NCI-H128 (cell line): ENCODE measurements around the gene POC1A.

Experiments used
- DNase-seq: peaks from one replicate; lab custom pipeline; 2025; ENCODE audit not compliant: unreplicated experiment; lab: John Stamatoyannopoulos, UW

Gene POC1A

DNA sequence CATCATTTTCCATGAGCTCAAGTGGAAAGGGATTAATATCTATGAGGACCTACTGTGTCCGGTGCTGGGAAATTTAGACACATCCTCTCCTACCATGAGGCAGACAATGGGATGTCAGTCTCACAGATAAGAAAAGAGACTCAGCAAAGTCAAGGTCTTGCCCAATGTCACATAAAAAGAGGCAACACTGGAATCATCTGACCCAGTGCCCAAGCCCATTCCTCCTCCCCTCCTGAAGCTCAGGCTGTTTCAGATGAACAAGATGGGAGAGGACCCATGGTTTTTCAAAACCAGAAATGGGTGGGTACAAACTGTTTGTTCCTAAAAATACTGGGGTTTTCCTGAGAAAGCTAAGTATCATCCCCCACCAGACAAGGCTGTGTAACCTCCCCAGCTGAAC lies 22.2 kb downstream of the POC1A start:
- DNase-seq: no peak

DNA sequence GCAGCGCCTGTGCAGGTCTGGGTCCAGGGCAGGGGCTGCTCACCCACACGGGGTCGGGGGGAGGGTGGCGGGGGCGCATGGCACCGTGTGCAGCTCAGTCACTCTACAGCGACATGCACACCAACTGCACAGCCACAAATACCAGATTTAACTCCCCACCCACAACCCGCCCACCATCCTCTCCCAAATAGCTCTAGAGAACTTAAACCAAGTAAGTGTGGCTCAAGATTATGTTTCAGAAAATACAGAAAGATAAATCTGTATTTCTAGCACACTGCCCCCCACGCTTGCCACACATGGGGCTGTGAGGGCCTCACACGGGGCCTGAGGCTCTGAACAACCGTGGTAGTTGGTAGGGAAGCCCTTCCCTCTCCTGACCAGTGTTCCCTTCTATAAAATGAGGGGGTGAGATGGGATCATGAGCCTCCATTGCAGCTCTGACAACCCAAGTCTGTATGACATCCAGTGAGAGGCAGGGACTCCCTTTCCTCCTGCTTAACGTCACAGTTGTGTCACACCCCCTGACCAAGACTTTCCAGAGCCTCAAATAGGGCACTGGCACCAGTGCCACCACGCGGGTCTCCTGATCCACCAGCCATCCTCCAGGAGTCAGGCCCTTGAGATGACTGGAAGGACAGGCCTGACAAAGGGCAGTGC lies 23.1 kb downstream of the POC1A start:
- DNase-seq: no peak

DNA sequence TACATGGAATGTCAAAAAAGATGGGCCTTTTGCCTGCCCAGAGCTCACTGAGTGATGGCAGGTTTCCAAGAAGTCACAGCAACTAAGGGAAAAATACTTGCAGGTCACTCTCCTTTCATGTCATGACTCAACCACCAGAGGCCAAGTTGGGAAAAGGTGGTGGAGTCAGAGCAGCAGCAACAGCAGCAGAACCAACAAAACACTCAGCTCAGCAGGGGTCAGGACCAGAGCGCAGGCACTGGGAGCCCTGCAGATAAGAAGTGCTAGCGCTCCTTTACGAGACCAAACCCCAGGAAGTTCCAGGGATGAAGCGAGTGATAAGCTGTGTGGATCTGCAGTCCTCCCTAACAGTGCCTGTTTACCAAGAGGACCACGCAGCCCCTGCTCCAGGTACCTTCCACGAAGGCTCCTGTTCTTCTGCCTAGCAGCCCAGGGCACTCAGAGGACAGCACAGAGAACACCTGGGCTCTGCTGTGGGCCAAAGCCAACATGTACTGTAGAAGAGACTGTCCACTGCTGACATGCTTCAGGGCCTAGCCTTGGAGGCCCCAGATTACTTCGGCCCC lies 26.0 kb downstream of the POC1A start:
- DNase-seq: no peak

DNA sequence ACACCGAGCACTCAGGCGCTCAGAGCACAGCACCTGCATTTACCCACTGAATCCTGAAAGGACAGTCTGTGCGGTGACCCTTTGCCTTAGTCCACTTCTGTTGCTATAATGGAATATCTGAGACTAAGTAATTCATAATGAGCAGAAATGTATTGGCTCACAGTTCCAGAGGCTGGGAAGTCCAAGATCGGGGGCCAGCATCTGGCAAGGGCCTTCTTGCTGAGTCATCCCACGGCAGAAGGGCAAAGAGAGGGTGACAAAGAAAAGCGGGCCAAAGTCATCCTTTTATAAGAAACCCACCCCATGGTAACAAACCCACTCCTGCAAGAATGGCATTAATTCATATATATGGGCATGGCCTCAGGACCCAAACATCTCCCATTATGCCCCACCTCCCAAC lies 27.7 kb downstream of the POC1A start:
- DNase-seq: no peak

DNA sequence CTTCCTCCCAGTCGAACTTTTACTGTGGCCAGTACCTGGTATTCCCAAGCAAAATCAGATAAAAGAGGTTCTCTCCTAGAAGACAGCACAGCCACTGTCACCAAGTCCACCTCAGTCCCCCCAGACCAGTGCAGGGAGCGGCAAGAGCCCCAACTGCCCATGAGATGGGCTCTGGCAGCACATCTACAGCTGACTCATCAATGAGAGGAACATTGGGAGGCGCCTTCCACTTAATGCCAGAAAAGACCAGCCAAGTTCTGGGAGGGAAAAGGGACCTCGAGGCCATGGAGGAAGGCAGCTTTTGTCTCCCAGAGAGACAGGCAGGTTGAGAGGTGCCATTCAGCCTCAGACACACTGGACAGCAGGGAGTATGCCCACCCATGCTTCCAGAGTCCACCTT lies 28.2 kb downstream of the POC1A start:
- DNase-seq: no peak

DNA sequence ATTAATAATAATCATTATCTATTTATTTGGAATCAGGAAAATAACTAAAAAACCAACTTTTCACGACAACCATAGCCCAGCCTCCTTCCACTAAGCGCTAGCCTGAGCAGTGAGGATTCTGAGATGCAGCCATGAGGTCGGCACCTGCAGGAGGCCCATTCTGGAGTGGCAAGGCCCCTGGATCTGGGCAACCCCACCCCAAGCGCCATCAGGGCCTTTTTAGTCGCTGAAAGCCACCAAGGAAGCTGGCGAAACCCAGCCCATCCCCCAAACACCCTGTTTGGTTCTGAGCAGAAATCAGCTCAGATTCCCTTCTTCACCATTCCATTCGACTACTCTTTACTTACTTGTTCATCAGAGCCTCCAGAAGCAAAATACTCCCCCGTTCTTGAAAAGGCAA lies 29.5 kb downstream of the POC1A start:
- no peak for DNase-seq

DNA sequence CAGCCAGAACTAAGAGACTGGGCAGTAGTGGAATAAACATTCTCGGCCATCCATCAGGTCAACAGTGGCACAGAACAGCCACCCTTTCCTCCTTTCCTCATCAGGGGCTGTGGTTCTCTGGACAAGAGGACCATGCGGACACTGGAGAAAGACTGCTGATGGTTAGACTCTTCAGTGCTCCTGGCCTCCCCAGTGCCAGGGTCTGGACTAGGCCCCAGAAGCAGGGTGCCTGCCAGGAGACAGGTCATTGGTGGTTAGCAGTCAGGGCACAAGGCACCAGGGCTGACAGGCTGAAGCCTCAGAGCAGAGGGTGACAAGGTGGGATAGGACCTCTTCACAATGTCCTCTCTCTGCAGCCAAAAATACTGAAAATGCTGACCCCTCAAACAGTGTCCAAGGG lies 30.1 kb downstream of the POC1A start:
- DNase-seq: no peak

DNA sequence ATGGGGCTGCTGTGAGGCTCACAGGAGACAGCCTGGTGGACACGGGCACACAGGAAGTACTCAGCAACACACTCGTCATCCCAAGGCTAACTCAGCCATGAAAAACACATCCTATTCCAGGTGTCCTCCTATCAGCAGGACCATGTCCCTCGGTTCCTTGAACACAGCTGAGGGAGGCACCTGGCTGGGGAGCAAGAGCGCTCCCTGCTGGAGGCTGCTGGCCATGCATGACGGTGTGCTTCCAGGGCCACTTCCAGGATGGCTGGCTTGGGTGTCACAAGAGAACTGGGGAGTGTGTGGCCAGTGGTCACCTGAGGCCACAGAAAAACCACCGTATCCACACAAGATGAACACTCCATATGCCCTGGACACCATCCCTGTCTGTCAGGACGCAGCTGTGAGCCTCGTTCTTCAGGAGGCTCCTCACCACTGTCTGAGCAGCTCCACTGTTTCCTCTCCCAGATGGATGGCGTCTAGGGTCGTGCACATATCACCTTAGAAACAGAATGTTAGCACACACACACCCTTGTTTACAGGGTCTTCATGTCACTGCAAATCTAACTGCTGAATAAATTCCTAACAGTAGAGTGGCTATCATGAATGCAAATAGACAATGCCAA lies 31.0 kb downstream of the POC1A start:
- DNase-seq: no peak

DNA sequence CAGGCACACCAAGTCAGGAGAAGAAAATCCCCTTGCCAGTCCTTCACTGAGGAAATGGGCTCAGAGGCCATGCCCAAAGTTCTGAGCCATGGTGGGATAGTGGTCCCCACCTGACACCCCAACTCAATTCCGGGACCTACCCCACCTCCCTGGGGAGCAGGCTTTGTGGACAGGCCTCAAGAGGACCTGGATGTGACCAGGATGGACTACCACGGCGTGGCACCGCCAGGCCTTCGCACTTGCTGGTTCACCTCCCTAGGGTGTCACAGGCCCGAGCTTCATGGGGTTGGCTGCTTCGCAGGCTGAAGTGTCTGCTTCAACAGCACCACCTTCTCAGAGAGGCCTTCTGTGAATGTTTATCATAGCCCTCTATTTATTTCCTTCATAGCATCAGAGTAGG lies 31.7 kb downstream of the POC1A start:
- DNase-seq: no peak

DNA sequence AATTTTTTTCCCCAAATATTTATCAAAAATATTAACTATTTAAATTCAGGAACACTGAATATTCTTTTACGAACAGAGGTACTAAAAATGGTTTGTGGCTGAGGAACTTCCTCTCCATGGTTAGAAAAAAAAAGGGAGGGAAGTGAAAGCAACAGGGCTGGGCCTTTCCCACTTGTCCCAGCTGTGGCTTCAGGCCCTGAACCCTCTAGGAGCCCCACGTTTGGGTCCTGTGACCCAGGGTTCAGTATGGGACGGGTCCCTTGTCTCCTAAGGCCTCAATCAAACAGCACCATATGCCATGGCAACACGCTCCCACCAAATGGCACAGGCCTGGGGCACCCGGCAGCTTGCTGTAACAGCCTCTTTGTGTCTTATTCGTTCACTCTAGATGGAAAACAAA lies 32.4 kb downstream of the POC1A start:
- no peak for DNase-seq

DNA sequence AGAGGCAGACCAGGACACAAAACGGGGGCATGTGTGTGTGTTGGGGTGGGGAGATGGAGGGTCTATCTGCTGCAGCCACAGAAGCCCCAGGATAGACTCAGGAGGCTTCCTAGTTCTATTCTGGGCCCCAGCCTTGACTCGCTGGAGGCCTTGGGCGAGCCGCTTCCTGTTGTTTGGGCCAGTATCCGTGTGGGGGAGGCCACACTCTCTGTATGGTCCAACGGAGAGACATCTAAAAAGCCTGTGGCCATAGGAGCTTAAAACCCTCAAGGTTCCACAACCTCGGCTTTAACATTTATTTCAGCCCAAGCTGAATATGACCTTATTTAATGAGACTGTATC lies 32.8 kb downstream of the POC1A start:
- DNase-seq: no peak

DNA sequence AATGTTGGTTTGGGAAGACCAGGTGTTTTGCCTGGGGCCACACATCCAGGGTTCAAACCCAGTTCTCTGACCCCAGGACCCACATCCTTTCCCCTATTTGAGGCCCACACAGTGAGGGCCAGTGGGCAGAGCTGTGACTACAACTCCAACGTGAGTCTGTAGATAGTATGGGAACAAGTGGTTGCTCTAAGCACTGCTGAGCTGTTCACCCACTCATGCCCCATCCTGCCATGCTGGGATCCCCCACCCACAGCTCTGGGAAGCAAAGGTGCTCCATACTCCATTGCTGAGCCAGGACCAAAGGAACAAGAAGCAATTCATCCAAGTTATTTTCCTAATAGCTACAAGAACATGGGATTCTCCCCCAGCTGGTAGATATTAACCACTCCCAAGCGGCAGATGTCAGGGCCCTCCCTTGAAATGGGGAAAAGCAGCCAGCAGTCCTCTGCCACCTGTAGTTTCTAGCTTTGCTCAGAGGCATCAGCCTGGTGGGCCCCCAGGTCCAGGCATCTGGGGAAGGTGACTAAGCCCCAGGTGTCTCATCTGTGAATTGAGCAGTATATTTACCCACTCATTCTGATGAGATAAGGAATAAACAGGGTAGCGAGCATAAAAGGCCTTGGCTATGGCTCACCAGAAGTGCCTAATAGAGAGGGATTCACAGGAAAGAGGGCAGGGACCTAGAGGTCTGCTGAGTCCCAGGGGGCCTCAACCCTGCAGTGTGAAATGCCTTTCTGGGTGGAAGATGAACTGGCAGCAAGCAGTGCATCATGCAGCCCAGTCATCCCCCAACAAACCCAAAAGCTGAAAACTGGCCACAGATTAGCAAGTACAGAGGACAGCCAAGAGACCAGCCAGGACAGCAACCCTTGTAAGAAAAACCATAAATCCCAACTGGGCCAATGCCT lies 33.4 kb downstream of the POC1A start:
- no peak for DNase-seq

DNA sequence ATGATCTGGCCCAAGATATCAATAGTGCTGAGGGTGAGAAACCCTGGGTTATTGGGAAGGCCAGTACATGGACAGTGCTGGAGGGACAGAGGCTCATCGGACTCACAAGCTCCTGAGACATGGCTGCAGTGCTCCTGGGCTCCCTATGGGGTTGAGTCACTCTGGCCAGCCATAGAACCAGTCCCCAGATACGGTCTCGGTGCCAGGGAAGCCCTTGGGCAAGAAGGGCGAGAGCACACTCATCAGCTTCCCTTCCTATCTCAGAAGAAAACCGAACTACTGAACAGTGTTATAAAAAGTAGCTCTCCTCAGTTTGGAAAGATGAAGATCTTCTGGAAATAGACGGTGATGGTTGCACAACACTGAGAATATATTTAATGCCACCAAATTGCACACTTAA lies 34.4 kb downstream of the POC1A start:
- no peak for DNase-seq

DNA sequence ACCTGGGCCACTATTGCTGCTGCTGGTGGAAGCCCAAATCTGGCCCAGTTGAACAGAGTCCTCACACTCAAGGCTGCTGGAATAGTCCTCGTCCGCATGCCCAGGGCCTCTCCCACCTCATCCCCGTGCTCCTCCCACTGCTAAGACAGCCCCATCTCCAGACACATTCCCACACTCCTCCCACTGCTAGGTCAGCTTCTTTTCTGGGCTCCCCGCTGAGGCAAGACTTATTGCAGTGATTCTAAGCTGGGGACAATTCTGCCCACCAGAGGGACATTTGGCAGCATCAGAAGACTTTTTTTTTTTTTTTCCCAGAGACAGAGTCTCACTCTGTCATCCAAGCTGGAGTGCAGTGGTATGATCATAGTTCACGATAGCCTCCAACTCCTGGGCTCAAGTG lies 35.1 kb downstream of the POC1A start:
- DNase-seq: no peak

DNA sequence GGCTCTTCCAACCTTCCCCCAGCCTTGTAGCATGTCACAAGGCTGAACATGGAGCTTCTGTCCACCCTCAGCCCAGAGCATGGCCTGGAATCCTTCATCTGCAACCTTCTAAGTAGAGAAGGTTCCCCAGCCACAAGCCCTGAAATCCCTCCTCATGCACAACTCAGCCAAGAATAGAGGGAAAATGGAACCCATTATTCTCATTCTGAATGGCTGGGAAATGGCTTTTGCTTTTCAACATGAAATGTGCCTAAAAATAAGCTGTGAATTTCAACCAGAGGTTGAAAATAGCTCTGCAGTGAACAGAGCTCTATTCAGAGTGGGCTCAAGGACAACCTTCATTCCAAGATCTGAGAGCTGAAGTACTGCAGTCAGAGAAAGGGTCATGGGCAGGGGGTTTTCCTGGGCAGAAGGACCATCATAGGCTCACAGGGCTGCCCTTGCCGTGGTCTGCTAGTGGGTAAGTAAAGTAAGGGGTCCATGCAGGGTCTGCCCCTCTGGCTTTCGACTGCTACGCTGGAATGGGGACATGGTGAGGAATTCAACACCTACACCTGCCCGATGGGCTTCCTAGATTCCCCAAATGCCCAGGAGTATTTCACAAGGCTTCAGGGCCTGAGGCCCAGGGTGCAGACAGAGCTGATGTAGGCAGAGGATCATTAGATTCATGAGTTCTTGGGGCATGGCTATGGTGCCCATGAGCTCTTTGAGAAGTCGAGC lies 35.9 kb downstream of the POC1A start:
- no peak for DNase-seq

DNA sequence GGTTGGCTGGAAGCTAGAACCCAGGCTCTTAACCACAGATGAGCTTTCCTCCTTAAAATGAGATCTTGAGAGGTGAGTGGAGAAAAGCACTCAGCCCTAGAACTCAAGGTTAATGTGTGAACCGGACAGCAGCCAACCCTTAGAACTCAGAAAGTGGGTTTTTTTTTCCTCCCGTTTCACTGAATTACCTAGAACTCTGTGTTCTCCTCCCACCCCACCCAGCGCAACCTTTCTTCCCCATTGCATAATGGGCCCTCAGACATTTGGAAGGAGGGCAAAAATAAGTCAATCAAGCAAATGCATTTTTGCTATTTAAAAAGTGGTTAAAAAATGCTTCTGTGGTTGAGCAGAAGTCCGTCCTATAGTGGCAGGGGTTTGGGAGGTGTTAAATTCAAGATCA lies 36.7 kb downstream of the POC1A start:
- no peak for DNase-seq

DNA sequence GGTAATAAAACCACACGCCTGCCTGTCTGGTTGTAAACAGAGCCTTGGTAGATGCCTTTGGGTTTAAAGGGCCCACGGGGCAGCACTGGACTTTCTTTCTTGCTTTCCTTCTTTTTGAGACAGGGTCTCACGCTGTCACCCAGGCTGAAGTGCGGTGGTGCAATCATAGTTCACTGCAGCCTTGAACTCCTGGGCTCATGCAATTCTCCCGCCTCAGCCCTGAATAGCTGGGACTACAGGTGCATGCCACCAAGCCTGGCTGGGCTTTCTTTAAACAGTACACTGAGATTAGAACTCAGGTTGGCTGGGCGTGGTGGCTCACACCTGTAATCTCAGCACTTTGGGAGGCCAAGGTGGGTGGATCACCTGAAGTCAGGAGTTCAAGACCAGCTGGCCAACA lies 42.2 kb downstream of the POC1A start:
- DNase-seq: no peak

DNA sequence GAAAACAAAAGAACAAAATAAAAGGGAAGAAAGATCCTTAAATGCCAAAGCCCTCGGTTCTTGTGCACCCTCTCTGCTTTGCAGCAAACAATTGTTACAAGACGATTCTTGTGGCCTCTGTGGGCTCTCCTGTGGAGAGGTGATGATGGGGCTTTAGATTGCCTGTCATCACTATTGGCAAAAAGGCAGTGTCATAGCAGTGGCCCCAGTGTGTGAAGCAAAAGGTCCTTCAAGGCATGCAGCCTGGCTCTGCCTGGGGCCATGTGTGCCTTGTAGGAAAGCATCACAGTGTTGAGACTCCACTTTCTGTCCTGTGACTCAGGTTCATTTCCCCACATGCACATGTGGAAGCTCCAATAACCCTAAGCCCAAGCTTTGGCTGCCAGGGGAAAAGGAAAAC lies 43.7 kb downstream of the POC1A start:
- DNase-seq: no peak

DNA sequence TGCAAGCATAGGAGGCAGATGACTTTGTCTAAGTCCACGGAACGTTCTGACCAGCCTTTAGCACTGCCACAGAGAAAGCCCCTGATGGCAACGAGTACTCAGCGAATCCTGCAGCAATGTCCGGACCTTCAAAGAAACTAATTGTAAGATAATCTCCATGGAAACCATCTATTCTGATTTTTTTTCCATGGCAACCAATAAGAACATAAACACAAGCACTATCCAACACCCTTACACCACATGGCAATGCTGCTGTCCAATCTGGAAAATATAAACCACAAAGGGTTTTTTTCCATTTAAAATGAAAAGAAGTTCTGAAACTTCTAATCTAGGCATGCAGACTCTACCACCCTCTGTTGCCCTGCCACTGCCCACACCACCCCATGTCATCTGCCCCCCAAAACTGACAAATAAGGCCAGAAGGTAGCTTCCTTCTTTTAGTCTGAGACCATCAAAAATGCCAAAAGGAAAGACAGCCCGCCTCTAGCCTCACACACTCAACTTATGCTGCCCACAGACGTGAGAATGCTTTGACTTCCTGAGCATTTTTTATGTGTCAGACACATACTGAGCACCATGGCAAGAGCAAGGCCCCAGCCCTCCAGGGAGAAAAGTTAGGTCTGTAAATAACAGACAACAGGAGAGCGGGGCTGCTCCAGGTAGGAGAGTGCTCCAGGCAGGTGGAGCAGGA lies 44.5 kb downstream of the POC1A start:
- no peak for DNase-seq

DNA sequence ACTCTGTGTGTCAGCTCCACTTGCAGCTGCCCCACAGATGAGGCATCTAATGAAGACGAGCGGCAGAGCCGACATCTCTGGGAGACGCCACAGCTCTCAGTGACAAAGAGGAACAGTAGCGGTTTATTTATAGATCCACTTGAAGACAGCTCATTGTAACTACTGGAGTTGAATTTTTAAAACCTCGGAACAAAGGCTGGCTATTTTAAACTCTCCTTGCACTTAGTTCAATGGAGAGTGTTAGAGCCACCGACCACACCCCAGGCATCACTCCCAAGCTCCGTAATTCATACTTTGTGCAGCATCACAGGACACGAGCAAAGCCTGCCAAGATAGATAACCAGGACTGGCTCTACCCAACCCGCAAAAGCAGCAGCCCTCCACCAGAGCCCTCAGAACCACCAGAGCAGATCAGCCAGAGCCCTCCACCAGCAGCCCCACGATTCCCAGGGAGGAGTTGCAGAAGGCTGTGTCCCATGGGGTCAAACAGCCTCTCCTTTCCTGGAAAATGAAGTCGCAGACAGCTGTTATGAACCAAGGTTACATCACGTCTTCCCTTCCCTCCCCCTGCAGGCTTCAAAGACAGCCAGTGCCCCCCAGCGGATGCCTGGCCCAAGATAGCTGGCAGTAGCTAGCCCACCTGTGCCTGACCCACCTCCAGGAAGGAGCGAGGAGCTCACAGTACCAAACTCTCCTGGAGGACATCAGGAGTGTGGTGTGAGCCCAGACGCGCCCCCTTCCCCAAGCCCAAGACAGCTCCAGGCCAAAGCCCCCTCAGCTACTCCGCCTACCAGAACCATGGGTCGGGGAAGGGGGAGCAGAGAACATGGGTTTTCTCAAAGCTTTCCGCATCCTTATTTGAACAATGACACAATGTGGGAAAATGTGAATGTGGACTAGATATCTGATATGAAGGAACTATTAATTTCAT lies 45.7 kb downstream of the POC1A start:
- no peak for DNase-seq
